Panc1 (cell line): ENCODE results near the gene KLHDC1. TPM values are rescaled to one million over a fixed set of nuclear protein-coding genes. Genes with fewer than 3 reads are reported as not detected.

ENCODE experiments used
- ATAC-seq: fragments of 200-7000 bp; cut with Tn5 transposase; 2 replicates; pipeline ENCODE4 v1.9.1; 2020; ENCODE audit warnings: mild to moderate bottlenecking, moderate library complexity
- BruUV-seq: library from RNA; stranded (reverse); fragments of 400-500 nt; replicated peaks from 2 replicates; lab custom pipeline; 2021; lab: Mats Ljungman, UMichigan
- CTCF ChIA-PET: fragments of 300-600 bp; sonication (Branson Sonifier 250); formaldehyde crosslinking; loops from one replicate; lab custom pipeline; 2022; ENCODE audit warnings: antibody characterized with exemption; lab: Charles Lee
- POLR2A ChIA-PET: fragments of 300-600 bp; sonication (Branson Sonifier 250); formaldehyde crosslinking; loops from one replicate; lab custom pipeline; 2022; ENCODE audit warnings: antibody characterized with exemption; lab: Charles Lee
- DNase-seq: peaks from one replicate; pipeline ENCODE4 v3.0.0-alpha.2; 2010; ENCODE audit warnings: low read depth, low spot score
- H3K27ac ChIP-seq: 2 replicates; pipeline ENCODE4 v1.5.1; 2011; ENCODE audit warnings: mild to moderate bottlenecking, low read length, inconsistent platforms
- H3K27me3 ChIP-seq: fragments of 200-500 bp; sonication (Bioruptor generic); 2 replicates; pipeline ENCODE4 v1.6.0; 2014; ENCODE audit warnings: low read length, inconsistent platforms; ENCODE audit not compliant: control insufficient read depth, insufficient read depth
- H3K36me3 ChIP-seq: fragments of 200-500 bp; sonication (Bioruptor generic); 2 replicates; pipeline ENCODE4 v1.5.1; 2014; ENCODE audit warnings: inconsistent platforms, mild to moderate bottlenecking, low read length, moderate library complexity; ENCODE audit not compliant: control insufficient read depth, insufficient read depth
- H3K4me1 ChIP-seq: 2 replicates; pipeline ENCODE4 v1.5.1; 2011; ENCODE audit warnings: inconsistent platforms, mild to moderate bottlenecking, low read length, moderate library complexity; ENCODE audit not compliant: control insufficient read depth, insufficient read depth
- H3K4me3 ChIP-seq, 2 experiments: 2 replicates each; pipeline ENCODE4 v1.5.1; 2011 to 2012; ENCODE audit warnings: low read depth in 2 of 2, low read length in 2 of 2, mild to moderate bottlenecking in 2 of 2, inconsistent platforms in 1 of 2, moderate library complexity in 1 of 2
- H3K9me3 ChIP-seq: fragments of 200-500 bp; sonication (Bioruptor generic); 2 replicates; pipeline ENCODE4 v1.5.1; 2014; ENCODE audit warnings: low read depth, mild to moderate bottlenecking, inconsistent platforms, low read length, moderate library complexity; ENCODE audit not compliant: control insufficient read depth, insufficient read depth
- POLR2AphosphoS5 ChIP-seq: IDR thresholded peaks from 2 replicates; pipeline ENCODE4 v1.6.1; 2012; ENCODE audit warnings: mild to moderate bottlenecking, low read depth, low read length, moderate library complexity
- SIN3A ChIP-seq: IDR thresholded peaks from 2 replicates; pipeline ENCODE4 v1.6.1; 2012; ENCODE audit warnings: low read depth, mild to moderate bottlenecking, low read length, moderate library complexity, borderline replicate concordance; ENCODE audit not compliant: insufficient read depth
- TCF7L2 ChIP-seq: IDR thresholded peaks from 2 replicates; pipeline ENCODE4 v1.6.1; 2011; ENCODE audit warnings: mild to moderate bottlenecking, low read depth, low read length, inconsistent platforms
- in situ Hi-C: cut with HindIII; loops from 2 replicates; pipeline ENCODE4 v1.10.0; 2016; ENCODE audit warnings: low sequenced_read_pairs, low pct_unique_long_range_greater_than_20kb
- intact Hi-C: fragments of 100-400 bp; cut with micrococcal nuclease; formaldehyde crosslinking; loops from one replicate; pipeline ENCODE4 v1.10.0; 2022; ENCODE audit not compliant: unreplicated experiment
- total RNA-seq: library from RNA; stranded (reverse); gene quantifications from one replicate; pipeline ENCODE4 v1.2.1, GENCODE V29; 2021; ENCODE audit not compliant: unreplicated experiment
- TF ChIP-seq, protein P1 (sequence below), 2 experiments: IDR thresholded peaks; 2 replicates each; pipeline ENCODE4 v1.6.1; 2011 to 2012; ENCODE audit warnings: low read depth in 2 of 2, control low read depth in 1 of 2, low read length in 1 of 2, mild to moderate bottlenecking in 1 of 2, moderate library complexity in 1 of 2; ENCODE audit not compliant: insufficient read depth in 1 of 2
- TF ChIP-seq, protein P2 (sequence below): fragments of 450-650 bp; IDR thresholded peaks from 2 replicates; pipeline ENCODE4 v1.5.1; 2017; ENCODE audit warnings: mild to moderate bottlenecking

Gene KLHDC1
- total RNA-seq, 1 experiment from 2014 or later: 1.3 TPM

DNA sequence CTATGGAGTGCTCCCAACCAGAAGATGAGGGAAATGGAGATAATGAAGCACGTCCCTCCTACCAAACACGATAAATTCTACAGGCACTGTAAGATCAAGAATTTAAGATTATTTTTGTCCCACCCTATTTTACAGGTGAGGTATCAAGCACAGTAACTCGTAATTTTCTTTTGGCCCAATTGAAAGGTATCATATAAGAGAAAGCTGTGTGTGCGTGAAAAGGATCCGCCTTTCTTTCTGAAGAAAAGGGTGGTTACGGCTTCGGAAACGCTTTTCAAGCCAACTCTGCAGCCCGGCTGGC, 74.3 kb downstream of the KLHDC1 start:
- CTCF ChIA-PET: interaction anchor here (0.7 kb wide), 1 partner anchor 77 kb away, joined by 4 read pairs; no protein-coding TSS in a partner anchor
- peak overlapping the region; percentile 91 for H3K27ac ChIP-seq
- H3K4me1 ChIP-seq: peaks cover 22% of the 10 kb centered on the region
- TF ChIP-seq, protein P1, sequence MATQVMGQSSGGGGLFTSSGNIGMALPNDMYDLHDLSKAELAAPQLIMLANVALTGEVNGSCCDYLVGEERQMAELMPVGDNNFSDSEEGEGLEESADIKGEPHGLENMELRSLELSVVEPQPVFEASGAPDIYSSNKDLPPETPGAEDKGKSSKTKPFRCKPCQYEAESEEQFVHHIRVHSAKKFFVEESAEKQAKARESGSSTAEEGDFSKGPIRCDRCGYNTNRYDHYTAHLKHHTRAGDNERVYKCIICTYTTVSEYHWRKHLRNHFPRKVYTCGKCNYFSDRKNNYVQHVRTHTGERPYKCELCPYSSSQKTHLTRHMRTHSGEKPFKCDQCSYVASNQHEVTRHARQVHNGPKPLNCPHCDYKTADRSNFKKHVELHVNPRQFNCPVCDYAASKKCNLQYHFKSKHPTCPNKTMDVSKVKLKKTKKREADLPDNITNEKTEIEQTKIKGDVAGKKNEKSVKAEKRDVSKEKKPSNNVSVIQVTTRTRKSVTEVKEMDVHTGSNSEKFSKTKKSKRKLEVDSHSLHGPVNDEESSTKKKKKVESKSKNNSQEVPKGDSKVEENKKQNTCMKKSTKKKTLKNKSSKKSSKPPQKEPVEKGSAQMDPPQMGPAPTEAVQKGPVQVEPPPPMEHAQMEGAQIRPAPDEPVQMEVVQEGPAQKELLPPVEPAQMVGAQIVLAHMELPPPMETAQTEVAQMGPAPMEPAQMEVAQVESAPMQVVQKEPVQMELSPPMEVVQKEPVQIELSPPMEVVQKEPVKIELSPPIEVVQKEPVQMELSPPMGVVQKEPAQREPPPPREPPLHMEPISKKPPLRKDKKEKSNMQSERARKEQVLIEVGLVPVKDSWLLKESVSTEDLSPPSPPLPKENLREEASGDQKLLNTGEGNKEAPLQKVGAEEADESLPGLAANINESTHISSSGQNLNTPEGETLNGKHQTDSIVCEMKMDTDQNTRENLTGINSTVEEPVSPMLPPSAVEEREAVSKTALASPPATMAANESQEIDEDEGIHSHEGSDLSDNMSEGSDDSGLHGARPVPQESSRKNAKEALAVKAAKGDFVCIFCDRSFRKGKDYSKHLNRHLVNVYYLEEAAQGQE (IDR thresholded peaks at IDR 0.05; ENCODE audit: insufficient read depth in 1 of 2, low read depth in 2 of 2, low read length in 1 of 2): no peak
- TF ChIP-seq TCF7L2 (no peak), POLR2AphosphoS5 (no peak), SIN3A (no peak)
- TF ChIP-seq, protein P2, sequence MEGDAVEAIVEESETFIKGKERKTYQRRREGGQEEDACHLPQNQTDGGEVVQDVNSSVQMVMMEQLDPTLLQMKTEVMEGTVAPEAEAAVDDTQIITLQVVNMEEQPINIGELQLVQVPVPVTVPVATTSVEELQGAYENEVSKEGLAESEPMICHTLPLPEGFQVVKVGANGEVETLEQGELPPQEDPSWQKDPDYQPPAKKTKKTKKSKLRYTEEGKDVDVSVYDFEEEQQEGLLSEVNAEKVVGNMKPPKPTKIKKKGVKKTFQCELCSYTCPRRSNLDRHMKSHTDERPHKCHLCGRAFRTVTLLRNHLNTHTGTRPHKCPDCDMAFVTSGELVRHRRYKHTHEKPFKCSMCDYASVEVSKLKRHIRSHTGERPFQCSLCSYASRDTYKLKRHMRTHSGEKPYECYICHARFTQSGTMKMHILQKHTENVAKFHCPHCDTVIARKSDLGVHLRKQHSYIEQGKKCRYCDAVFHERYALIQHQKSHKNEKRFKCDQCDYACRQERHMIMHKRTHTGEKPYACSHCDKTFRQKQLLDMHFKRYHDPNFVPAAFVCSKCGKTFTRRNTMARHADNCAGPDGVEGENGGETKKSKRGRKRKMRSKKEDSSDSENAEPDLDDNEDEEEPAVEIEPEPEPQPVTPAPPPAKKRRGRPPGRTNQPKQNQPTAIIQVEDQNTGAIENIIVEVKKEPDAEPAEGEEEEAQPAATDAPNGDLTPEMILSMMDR: no peak
- H3K27me3 ChIP-seq: no peaks in the 10 kb centered on the region
- BruUV-seq: no TSS peak
- POLR2A ChIA-PET: interaction anchor here (0.6 to 0.7 kb wide), 5 partner anchors 17 to 1117 kb away, joined by 3 to 13 read pairs (median 4); no protein-coding TSS in a partner anchor
- peak overlapping the region; percentile 70 to 84 for H3K4me3 ChIP-seq
- in situ Hi-C loops (no loop called here), intact Hi-C loops (loop anchor here (5.0 kb wide), 2 partner anchors 75 to 135 kb away; partner anchors contain the start of gene KLHDC1)
- no peak for ATAC-seq
- DNase-seq: no peak
- peaks cover 3% of the 10 kb centered on the region; the same call in 1 of the 2 replicates for H3K36me3 ChIP-seq
- no peaks in the 10 kb centered on the region for H3K9me3 ChIP-seq

DNA sequence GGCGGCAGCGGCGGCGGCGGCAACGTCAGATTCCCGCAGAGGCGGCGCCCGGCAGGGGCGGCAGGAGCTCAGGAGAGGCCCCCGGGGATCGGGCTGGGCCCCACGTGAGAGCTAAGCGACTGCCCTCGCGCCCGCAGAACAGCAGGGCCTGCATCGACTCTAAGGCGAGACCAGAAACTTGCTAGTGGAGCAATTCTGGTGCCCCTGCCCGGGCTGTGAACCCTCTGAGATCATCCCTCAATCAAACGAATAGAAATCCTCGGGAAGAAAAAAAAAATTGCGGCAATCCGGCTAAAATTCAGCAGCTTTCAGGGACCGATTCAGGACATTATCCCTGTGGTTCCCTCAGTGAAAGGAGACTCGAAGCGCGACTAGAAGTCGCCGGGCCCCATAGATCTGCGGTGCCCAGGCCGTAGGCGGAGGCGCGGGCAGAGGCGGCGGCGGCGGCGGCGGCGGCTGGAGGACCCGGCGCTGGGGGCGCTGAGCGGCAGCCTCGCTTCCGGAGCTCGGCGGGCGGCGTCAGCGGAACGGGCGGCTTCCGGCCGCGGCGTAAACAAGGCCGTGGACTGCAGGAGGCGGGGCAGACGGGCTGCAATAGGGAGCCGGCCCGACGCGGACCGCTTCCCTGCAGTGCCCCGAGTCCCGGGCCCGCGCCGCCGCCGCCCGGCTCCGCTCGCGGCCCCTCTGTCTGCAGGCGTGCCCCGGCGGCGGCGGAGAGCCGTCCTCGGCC, 74.8 kb downstream of the KLHDC1 start, which contains the start of gene KLHDC2:
Gene KLHDC2, plus strand, starts transcription at position 583 of the 730 bp plus-strand sequence. CDS start 316 bp downstream, outside the sequence.
- Histone ChIP-seq H3K36me3 (peaks cover 3% of the 10 kb centered on the region; the same call in 1 of the 2 replicates), H3K27me3 (no peaks in the 10 kb centered on the region), H3K4me3 (peak within 1 kb of the TSS; percentile 81 to 84), H3K27ac (peak within 1 kb of the TSS; percentile 91), H3K4me1 (peaks cover 22% of the 10 kb centered on the region), H3K9me3 (no peaks in the 10 kb centered on the region)
- in situ Hi-C loops (no loop called here), intact Hi-C loops (loop anchor here (5.0 kb wide), 2 partner anchors 75 to 135 kb away; partner anchors contain the start of gene KLHDC1)
- no TSS peak for BruUV-seq
- ATAC-seq (peak; percentile 91), DNase-seq (no peak)
- CTCF ChIA-PET: interaction anchor here (0.6 to 0.8 kb wide), 3 partner anchors 76 to 126 kb away, joined by 3 to 9 read pairs (median 4); no protein-coding TSS in a partner anchor
- POLR2A ChIA-PET: interaction anchor here (0.6 to 0.7 kb wide), 5 partner anchors 17 to 1118 kb away, joined by 3 to 13 read pairs (median 4); no protein-coding TSS in a partner anchor
- no peak; the same call in 1 of the 2 replicates for TF ChIP-seq SIN3A
- TF ChIP-seq TCF7L2: 0 out of 2 replicates have a peak, but pooled peaks have one; percentile 13
- TF ChIP-seq, protein P1 (IDR thresholded peaks at IDR 0.05; ENCODE audit: insufficient read depth in 1 of 2, low read depth in 2 of 2, low read length in 1 of 2): no peak
- peak; percentile 56; the same call in 1 of the 2 replicates for TF ChIP-seq POLR2AphosphoS5
- TF ChIP-seq, protein P2: peak; percentile 84
